HG03175 (cell line): ENCODE data around the gene ADGRG1.

Experiments
- ATAC-seq: cut with Tn5 transposase; IDR thresholded peaks from one replicate; pipeline ENCODE4 v1.9.1; 2021; ENCODE audit warnings: mild to moderate bottlenecking, moderate library complexity; ENCODE audit not compliant: unreplicated experiment

The ADGRG1 gene

DNA sequence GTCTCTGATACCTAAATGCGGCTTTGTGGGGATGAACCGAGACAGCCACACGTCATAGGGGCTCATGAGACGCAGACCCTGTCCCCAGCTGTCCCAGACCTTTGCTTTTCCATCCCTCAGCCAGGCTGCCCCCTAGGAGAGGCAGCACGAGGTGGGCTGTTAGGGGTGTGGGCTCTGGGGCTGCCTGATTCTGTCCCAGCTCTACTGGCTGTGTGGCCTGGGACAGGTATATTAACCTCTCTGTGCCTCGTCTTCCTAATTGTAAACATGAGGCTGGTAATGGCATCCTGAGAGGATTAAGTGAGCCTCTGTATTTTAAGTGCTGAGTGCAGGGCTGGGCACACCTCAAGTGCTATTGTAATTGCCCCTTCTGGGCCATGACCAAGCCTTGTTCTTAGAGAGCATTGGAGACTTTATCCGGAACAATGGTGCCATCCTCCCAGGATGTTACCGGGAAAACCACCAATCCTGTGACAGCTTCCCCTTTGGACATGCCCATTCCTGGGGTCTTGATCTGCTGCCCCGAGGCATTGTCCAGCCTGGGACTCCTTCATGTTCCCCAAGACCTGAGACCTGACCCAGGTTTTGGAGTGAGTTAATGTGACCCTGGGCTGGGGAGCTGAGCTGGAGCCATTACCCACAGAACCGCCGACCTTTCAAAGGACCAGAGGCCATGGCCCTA, 5.1 kb downstream of the ADGRG1 start:
- ATAC-seq, result no peak

DNA sequence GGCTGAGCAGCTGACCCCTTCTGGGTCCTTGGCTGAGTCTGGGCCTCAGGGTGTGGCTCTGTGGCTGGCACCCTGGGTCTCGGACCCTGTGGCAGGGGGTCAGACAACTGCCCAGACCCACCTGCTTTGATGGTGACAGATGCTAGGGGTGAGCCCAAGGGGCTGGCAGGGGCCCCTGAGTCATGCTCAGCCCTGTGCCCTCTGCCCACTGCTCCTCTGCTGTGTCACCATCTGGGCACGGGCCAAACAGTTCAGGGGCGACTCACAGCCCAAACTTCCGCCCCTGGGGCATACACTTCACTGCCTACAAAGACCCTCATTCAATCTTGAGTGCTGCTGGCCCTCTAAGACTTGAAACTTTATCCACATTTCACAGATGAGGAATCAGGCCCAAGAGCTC, 5.7 kb downstream of the ADGRG1 start:
- ATAC-seq, result no peak

DNA sequence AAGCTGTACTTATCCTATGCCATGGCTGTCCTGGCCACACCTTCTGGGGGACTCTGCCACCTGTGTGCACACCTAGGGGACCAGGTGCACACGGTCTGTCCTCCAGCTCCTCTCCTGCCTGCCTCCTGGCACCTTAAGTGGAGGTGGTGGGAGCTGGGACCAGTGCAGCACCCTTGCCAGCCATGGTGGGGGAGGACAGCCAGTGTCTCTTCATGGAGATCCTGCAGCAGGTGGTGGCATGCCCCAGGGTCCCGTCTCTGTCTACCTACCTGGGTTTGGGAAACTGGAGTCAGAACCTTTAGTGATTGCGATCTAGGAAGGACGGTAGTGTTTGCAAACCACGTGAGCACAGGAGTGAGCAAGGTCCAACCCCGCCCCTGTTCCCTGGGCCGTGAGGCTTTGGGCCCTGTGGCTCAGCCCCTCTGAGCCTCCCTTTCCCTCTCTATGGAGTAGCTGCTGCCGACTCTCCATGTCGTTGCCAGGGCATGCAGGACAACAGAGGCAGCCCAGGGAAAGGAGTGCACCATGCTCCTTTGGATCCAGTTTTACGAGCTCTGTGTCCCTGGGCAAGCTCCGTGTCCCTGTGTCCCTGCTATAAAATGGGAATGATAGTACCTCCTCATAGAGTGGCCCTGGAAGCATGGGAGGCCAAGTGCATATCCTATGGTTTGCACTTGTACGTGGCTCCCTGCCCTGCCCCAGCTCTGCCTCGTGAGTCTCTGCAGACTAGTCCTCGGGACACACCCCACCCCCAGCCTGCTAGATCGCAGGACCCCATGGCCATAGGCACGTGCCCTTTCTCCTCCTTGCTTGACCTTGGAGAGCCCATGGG, 7.1 kb downstream of the ADGRG1 start:
- no peak for ATAC-seq

DNA sequence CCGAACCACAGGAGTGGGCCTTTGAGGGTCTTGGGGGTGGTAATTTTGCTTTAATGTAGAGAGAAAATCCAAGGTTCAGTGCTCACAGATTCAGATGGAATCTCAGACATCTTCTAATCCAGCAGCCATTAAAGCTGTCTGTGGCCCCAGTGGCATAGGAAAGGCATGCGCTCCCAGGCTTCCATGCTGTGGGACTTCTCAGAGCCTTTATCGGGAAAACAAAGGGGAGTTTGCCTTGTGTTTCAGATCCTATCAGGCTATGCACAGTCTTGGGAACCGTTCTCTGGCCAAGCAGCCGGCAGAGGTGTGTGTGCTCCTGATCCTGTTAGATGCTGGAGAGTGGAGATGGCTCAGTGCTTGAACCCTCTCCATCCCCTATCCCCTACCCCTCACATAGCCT, 7.8 kb downstream of the ADGRG1 start:
- ATAC-seq, result no peak

DNA sequence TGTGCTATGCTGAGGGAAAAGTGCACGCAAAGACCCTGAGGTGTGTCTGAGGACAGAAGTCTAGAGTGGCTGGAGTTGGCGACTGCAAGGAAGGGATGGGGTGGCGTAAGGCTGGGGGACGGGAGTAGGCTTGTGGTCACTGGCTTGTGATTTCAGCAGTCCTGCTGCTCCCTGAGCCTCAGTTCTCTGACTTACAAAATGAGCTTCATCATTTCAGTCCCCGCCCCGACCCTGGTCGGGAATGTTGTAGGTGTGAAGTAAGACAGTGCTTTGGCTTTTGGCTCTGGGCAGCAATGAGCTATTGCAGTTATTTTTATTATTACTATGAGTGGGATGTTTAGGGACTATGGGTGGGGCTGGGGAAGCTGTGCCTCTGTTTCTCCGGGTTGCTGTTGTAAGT, 8.6 kb downstream of the ADGRG1 start:
- ATAC-seq, result no peak

DNA sequence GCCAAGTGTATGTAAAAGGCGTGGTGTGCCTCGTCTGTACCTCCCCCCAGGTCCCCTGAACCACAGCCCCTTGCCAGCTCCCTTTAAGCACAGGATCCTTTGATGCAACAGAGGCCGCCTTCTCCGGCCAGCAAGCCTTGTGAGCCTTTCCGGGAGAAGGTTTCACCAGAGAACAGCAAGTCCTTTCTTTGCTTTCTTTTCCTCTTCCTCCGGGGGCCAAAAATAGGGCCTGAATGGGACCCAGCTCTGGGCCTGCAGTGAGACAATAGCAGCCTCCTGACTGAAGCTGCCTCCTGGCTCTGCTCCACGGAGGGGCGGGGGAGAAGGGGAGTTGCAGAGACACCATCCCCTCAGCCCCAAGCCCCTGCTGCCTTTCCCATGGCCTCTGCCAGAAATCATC, 9.0 kb downstream of the ADGRG1 start:
- no peak for ATAC-seq

DNA sequence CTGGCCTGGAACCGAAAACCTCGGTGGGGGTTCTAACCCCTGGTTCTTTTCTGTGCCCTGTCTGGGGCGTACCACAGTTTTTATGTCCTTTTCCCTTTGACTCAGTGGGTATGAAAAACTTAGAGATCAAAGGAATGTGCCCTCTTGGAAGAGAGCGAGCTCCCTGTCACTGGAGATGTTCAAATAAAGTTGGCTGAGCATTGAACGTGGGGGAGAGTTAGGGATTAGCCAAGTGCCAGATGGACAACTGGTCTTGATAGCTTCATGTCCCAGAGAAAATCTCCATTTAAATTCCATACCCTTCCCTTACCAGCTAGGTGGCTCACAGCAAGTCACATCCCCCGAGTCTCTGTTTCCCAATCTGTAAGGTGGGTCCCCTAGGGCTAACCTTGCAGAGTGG, 9.5 kb downstream of the ADGRG1 start:
- ATAC-seq, result no peak

DNA sequence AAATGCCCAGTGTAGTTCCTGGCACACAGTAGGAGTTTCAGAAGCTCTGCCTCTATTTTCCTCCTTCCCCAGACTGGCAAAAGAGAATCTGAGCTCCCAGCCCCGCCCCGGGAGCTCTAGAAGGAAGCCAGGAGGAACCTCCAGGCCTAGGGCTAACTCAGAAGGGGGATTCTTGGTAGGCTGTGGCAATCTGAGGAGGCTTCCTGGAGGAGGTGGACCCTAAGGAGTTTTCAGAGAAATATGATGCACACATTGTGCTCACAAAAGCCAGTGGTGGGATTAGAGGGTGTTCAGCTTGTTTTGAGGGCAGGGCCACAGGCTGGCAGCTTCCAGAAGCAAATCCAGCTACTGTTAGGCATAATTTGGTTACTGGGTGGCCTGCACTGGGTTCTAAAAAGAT, 10.0 kb downstream of the ADGRG1 start:
- no peak for ATAC-seq

DNA sequence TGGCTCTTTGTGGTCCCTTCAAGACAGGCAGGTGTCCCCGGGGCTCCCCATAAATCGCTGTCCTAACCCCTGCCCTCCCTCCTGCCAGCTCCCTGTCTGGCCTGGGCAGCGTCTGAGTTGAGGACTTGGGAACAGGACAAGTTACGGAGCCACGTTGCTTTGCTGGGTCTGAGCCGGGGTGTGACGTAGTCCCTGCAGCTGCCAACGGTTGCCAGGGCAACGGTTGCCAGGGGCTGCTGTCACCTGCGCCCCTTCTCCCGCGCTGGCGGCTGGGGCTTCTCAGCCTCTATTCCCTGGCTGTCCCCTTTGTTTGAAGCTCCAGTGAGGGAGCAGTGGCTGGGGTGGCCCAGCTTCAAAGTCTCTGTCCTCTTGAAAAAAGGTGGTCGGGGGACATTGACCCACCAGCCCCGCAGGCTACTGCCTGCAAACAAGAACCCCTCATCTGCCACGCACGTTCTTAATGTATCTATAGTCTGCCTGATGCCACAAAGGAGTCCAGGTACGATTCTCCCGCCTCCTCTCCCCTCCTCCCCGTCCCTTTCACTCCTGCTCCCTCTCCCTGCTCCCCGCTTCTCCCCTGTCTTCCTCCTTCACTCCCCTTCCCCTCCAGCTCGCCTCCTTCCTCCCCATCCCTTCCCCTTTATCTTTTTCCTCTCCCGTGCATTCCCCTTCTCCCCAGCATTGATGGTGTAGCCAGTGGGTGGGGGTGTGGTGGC, 10.9 kb downstream of the ADGRG1 start:
- ATAC-seq, result no peak

DNA sequence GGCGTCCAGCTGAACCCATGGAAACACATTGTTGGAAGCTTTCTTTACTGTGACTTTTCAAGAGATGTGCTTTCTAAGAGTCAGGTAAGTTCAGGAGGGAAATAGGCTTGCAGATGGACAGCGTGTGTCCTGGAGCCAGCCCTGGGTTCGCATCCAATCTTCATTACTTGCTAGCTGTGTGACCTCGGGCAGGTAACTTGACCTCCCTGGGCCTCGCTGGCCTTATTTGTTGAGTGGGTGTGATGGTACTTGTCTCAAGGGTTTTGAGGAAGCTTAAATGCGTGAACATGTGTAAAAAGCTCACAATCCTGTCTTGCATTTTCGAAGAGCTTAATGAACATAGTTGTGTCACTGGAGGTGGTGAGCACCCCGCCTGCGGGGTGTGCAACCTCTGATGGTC, 11.8 kb downstream of the ADGRG1 start:
- ATAC-seq, result no peak

DNA sequence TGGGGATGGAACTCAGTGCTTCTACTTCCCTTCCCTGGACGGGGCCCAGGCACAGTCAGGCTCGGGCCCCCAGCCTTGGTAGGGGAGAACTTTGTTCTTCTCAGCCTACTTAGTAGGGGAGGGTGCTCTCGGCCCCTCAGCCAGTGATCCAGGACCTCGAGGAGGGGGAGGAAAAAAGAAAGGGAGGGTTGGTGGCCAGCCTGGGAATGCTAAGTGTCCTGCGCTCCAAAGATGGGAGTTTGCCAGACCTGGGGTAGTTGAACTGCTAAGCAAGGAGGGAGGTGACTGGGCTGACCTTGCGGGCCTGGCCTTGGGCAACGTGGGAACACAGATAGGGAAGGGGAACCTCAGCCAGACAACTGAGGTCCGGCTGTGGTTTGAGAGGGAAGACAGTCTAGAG, 12.2 kb downstream of the ADGRG1 start:
- no peak for ATAC-seq

DNA sequence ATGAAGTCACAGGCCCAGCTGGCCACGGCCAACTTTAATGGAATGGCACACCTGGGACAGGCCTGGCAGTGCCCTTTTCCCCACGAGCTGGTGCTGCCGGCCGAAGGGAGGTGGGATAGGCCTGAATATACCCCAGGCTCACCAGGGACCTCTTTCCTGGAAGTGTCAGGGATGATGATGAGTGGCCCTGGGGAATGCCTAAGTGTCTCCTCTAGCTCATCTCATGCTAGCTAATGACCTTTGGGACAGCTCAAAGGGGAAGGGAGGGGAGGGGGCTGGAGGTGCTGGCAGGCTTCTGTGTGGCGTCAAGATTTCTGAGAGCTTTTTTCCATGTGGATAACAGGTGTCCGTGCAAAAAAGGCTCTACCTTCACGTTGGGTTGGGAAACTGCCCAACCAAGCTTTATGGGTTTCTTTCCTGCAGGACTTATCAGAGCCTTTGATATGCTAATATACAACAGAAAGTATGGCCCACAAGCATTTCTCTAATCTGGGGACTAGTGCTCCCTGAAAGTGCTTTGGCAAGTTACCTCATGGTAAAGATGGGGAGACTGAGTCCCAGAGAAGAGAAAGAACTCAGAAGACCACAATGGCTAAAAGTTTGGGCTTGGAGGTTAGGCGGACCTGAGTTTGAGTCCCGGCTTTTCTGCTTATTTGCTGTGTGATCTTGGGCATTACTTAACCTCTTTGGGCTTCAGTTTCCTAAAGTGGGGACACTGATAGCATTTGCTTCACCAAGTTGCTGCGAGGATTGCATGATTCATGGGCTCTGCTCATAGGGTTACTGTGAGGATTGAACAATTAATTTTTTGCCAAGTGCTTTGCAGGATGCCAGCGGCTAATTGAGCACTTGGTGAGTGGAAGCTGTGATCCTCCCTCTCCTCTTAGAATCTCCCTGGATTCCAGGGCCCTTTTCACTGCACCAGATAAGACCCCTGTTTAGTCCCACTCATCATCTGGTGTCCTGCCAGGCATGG, 14.0 kb downstream of the ADGRG1 start:
- no peak for ATAC-seq

DNA sequence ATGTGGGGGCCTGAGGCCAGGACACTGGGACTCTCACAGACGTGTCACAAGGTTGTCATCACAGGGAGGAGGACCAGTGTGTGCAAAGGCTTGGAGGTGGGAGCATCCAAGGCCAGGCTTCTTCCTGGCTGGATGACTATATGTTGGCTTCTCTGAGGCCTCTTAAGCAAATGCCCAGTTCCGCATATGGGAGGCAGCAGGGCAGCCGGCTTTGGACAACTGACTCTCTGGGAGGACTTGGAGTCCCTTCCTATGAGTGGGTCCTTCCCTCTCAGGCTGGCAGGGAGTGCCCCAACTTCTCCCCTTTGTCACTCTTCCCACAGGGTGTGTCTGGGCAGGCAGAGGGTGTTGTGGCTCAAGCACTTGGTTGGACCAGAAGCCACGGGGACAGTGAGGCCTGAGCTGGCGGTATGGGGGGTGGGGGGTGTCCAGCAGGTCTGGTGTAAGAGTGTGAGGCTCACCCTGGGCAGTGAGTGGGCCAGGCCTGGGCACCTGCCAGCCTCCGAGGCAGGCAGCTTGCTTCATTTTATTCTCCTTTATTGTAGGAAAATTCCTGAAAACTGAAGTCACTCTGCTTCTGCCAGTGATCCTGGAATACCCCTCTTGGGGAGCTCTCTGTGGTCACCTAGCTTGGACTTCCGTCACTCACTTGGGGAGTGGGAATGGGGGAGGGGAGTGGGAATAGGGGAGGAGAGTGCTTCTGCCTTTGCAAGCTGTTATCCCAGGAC, 14.9 kb downstream of the ADGRG1 start:
- no peak for ATAC-seq

DNA sequence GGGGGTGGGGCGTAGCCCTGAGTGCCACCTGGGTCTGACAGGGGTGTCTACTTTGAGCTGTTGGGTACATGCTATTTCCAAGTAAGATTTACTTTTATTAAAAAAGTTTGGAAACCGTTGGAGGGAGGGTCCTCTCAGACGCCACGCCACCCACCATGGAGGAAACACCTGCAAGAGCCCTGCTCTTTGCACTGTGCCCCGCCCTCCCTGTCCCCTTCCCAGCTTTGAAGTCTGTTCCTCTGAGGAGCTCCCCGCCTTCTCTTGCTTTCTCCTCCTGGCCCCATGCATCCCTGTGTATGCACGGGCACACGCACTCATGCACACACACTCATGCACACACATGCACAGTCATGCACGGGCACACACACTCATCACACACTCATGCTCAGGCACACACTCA, 15.5 kb downstream of the ADGRG1 start:
- no peak for ATAC-seq

DNA sequence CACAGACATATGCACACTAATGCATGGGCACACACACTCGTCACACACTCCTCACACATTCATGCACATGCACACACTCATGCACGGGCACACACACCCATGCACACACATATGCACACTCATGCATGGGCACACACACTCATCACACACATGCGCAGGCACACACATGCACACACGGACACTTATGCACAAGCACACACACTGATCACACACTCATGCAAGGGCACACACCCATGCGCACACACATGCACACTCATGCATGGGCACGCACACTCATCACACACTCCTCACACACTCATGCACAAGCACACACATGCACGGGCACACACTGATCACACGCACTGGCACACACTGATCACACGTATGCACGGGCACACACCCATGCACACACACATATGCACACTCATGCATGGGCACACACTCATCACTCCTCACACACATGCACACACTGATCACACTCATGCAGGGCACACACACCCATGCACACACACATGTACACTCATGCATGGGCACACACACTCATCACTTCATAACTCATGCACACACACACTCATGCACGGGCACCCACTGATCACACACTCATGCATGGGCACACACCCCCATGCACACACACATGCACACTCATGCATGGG, 16.1 kb downstream of the ADGRG1 start:
- ATAC-seq, result no peak

DNA sequence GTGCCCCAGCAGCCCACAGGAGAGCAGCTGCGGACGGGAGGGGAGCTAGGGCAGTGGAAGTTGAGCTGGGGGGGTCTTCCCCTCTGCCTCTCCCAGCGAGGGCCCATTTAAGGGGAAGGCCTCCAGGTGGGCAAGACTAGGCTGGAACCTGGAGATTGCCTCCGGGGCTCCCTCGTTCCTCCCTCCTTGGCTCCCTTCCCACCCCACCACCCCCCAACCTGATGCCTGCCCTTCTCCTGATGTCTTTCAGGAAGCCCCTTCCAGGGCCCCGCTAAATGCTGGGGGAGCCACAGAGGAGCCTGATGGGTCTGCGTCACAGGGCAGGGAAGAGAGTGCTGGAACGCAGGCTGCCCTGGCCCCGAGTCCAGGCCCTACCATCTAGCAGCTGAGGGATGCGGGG, 16.7 kb downstream of the ADGRG1 start:
- ATAC-seq, result no peak

DNA sequence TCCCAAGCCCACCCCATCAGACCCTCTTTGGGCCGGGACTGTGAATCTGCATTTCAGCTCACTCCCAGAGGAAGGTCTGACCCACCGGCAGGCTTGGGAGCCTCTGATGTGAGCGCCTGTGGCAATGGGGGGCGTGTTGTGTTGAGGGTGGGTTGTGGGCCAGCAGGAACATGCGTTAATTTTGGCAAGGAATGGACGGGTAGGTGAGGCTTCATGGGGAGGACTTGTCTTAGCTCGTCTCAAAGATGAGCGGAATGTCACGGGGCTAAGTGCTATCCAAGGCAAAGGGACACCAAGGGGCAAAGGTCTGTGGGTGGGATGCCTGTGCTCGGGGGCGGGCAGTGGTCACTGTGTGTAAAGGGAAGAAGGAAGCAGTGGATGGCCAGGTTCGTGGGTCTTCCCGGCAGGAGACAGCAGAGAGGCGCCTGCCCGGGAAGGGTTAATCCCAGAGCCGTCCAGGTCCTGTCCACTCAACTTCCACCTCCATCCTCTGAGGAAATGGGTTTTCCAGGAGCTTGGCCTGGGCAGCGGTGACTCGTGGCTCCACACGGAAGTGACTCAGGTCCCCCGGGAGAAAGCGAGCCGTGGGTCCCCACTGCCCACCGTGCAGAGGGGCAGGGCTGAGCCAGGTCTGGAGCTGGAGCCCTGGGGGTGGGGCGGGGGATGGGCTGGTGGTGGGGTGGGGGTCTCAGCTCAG, 17.4 kb downstream of the ADGRG1 start:
- no peak for ATAC-seq

DNA sequence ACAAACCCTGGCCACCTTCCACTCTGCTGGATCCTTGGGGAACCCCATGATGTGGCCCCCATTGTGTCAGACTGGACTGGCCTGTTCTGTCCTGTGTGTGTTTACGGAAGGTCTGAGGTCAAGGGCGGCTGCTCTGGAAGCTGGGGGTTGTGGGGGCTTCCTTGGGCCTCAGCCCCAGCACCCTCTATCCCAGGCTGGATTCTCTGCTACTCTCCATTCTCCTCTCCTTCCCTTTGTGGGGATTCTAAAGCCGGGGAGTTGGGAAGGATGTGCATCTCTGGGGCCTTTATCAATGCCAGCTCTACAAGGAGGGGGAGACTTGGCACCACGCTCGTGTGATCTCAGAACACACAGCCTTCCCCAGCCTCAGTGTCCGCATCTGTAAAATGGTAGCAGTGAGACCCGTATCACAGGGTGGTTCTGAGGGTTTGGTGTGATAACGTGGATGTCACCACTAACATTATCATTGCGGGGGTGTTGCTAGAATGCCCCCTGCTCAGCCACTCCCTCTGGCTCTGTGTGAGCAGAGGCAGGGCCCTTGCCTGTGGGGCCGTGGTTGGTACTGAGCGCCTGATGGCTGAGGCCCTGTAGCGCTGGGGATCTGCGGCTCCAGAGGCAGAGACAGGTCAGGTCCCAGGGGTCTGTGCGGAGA, 18.1 kb downstream of the ADGRG1 start:
- ATAC-seq, result no peak
